SK-N-SH treated with all-trans-retinoic acid at 6 μM for 48 hours (cell line): Measurements from ENCODE around the gene UAP1L1.

Experiments used
- CSDC2 ChIP-seq: fragments of 250-450 bp; sonication (Bioruptor Pico); IDR thresholded peaks from 2 replicates; pipeline ENCODE4 v1.5.0; 2020; ENCODE audit warnings: mild to moderate bottlenecking, moderate library complexity
- GLIS3 ChIP-seq: fragments of 250-450 bp; sonication (Bioruptor Pico); IDR thresholded peaks from 2 replicates; pipeline ENCODE4 v1.5.0; 2020; ENCODE audit warnings: mild to moderate bottlenecking, moderate library complexity
- RARB ChIP-seq: fragments of 250-450 bp; sonication (Bioruptor Pico); IDR thresholded peaks from 2 replicates; pipeline ENCODE4 v1.8.0; 2021; ENCODE audit warnings: mild to moderate bottlenecking, moderate library complexity
- TOX ChIP-seq: fragments of 250-450 bp; sonication (Bioruptor Pico); IDR thresholded peaks from 2 replicates; pipeline ENCODE4 v1.8.0; 2021; ENCODE audit warnings: mild to moderate bottlenecking, moderate library complexity, borderline replicate concordance
- ZC3H10 ChIP-seq: fragments of 250-450 bp; sonication (Bioruptor Pico); IDR thresholded peaks from 2 replicates; pipeline ENCODE4 v1.5.1; 2021; ENCODE audit warnings: mild to moderate bottlenecking, moderate library complexity
- ZFP3 ChIP-seq: fragments of 250-450 bp; sonication (Bioruptor Pico); IDR thresholded peaks from 2 replicates; pipeline ENCODE4 v1.5.0; 2020; ENCODE audit warnings: mild to moderate bottlenecking, moderate library complexity
- ZFP30 ChIP-seq: fragments of 450-650 bp; formaldehyde crosslinking; IDR thresholded peaks from 2 replicates; pipeline ENCODE4 v1.5.0; 2022; ENCODE audit warnings: mild to moderate bottlenecking, moderate library complexity
- ZNF565 ChIP-seq: fragments of 450-650 bp; formaldehyde crosslinking; conservative IDR thresholded peaks from 2 replicates; pipeline ENCODE4 v1.5.0; 2020; ENCODE audit warnings: low read depth, mild to moderate bottlenecking, moderate library complexity
- ZNF70 ChIP-seq: fragments of 450-650 bp; formaldehyde crosslinking; IDR thresholded peaks from 2 replicates; pipeline ENCODE4 v1.5.0; 2020; ENCODE audit warnings: mild to moderate bottlenecking, moderate library complexity
- ZNF8 ChIP-seq: fragments of 450-650 bp; formaldehyde crosslinking; IDR thresholded peaks from 2 replicates; pipeline ENCODE4 v1.5.0; 2020; ENCODE audit warnings: mild to moderate bottlenecking, moderate library complexity
- TF ChIP-seq, protein P1 (sequence below): fragments of 250-450 bp; sonication (Bioruptor Pico); IDR thresholded peaks from 2 replicates; pipeline ENCODE4 v1.8.0; 2020; ENCODE audit warnings: mild to moderate bottlenecking, moderate library complexity, borderline replicate concordance
- TF ChIP-seq, protein P2 (sequence below): fragments of 250-450 bp; sonication (Bioruptor Pico); IDR thresholded peaks from 2 replicates; pipeline ENCODE4 v1.5.1; 2021; ENCODE audit warnings: mild to moderate bottlenecking, moderate library complexity

DNA sequence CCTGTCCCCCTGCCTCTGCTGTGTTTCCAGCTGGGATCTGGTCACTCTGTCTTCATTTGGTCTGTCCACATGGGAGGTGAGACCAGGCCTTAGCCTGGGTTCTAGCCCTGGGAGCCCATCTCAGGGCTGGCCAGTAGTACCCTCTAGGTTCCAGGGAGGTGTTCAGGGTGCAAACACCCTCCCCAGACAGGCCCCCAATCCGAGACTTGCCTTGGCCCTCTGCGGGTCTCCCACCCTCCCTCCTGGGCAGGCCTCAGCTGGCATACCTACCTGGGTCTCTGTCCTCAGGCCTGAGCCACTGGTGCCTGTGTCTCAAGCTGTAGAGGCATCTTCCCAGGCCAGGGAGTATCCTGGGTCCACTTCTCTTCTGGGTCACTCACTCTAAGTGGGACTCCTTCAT is 6.0 kb upstream of the UAP1L1 start:
- no peak for TF ChIP-seq ZFP30 (CRISPR knock-in tag)
- TF ChIP-seq, protein P1, sequence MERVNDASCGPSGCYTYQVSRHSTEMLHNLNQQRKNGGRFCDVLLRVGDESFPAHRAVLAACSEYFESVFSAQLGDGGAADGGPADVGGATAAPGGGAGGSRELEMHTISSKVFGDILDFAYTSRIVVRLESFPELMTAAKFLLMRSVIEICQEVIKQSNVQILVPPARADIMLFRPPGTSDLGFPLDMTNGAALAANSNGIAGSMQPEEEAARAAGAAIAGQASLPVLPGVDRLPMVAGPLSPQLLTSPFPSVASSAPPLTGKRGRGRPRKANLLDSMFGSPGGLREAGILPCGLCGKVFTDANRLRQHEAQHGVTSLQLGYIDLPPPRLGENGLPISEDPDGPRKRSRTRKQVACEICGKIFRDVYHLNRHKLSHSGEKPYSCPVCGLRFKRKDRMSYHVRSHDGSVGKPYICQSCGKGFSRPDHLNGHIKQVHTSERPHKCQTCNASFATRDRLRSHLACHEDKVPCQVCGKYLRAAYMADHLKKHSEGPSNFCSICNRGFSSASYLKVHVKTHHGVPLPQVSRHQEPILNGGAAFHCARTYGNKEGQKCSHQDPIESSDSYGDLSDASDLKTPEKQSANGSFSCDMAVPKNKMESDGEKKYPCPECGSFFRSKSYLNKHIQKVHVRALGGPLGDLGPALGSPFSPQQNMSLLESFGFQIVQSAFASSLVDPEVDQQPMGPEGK: no peak
- TF ChIP-seq RARB (CRISPR knock-in tag): no peak
- TF ChIP-seq CSDC2 (CRISPR knock-in tag): no peak
- no peak for TF ChIP-seq ZC3H10 (CRISPR knock-in tag)
- no peak for TF ChIP-seq ZNF70 (CRISPR knock-in tag)
- TF ChIP-seq ZFP3 (CRISPR knock-in tag): no peak
- TF ChIP-seq ZNF8 (CRISPR knock-in tag): no peak
- TF ChIP-seq, protein P2, sequence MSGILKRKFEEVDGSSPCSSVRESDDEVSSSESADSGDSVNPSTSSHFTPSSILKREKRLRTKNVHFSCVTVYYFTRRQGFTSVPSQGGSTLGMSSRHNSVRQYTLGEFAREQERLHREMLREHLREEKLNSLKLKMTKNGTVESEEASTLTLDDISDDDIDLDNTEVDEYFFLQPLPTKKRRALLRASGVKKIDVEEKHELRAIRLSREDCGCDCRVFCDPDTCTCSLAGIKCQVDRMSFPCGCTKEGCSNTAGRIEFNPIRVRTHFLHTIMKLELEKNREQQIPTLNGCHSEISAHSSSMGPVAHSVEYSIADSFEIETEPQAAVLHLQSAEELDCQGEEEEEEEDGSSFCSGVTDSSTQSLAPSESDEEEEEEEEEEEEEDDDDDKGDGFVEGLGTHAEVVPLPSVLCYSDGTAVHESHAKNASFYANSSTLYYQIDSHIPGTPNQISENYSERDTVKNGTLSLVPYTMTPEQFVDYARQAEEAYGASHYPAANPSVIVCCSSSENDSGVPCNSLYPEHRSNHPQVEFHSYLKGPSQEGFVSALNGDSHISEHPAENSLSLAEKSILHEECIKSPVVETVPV (CRISPR knock-in tag): no peak
- no peak for TF ChIP-seq TOX
- no peak for TF ChIP-seq ZNF565 (CRISPR knock-in tag)
- no peak for TF ChIP-seq GLIS3
